Coronary artery (tissue), 2 donors: ENCODE data around the gene WBP2NL.

Experiments used
- DNase-seq: peaks from one replicate; pipeline ENCODE4 v3.0.0-alpha.2; 2017; ENCODE audit warnings: low spot score
- H3K27ac ChIP-seq, 2 donors: fragments of 200-600 bp; sonication (generic); one replicate each; pipeline ENCODE4 v1.5.1; 2016 to 2019
- H3K4me3 ChIP-seq: fragments of 200-600 bp; sonication (generic); 2 replicates; pipeline ENCODE4 v1.5.1; 2016; ENCODE audit warnings: mild to moderate bottlenecking, moderate library complexity
- TF ChIP-seq, protein P1 (sequence below): fragments of 200-600 bp; sonication (generic); IDR thresholded peaks from one replicate; pipeline ENCODE4 v1.5.1; 2019; ENCODE audit warnings: antibody characterized with exemption

The WBP2NL gene

DNA sequence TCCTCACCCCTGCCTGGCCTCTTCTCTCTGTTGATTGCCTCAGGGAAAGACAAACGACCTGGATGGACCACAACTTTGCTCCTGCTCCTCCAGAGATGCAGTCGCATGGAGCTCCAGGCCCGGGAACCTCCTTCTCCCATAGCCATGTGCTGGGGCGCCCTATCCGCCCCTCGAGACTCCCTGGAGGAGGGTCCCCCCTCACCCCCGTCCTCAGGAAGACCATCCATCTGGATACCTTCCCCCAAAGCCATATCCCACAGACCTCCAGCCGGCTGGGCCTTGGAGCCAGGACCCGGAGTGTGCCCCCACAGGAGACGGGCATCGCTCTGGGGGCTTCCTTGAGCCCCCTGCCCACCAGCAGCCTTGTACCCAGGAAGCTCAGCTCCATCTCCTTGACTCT, 27.2 kb upstream of the WBP2NL start:
- TF ChIP-seq, protein P1, sequence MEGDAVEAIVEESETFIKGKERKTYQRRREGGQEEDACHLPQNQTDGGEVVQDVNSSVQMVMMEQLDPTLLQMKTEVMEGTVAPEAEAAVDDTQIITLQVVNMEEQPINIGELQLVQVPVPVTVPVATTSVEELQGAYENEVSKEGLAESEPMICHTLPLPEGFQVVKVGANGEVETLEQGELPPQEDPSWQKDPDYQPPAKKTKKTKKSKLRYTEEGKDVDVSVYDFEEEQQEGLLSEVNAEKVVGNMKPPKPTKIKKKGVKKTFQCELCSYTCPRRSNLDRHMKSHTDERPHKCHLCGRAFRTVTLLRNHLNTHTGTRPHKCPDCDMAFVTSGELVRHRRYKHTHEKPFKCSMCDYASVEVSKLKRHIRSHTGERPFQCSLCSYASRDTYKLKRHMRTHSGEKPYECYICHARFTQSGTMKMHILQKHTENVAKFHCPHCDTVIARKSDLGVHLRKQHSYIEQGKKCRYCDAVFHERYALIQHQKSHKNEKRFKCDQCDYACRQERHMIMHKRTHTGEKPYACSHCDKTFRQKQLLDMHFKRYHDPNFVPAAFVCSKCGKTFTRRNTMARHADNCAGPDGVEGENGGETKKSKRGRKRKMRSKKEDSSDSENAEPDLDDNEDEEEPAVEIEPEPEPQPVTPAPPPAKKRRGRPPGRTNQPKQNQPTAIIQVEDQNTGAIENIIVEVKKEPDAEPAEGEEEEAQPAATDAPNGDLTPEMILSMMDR = no peak
- H3K4me3 ChIP-seq = no peak overlapping the region
- DNase-seq = no peak
- H3K27ac ChIP-seq = no peak overlapping the region

DNA sequence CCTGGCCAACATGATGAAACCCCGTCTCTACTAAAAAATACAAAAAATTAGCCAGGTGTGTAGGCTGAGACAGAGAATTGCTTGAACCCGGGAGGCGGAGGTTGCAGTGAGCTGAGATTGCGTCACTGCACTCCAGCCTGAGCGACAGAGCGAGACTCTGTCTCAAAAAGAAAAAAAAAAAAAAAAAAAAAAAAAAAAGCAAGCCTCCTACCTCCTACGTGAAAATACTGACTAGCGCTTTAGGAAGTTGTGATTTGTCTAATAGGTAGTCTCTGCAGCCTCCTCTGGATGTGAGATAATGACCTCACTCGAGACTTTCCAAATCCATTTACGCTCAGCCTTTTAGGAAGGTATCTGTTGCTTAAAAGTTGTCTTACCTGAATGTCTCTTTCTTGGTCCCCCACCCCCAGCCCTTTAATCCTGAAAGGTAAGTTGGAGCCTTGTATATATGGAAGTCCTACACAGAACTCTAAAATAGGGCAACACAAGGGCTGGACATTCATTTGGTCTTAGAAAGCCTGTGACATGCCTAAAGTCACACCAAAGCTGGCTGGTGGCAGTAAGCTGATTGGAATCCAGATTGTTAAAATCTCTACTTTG, 23.8 kb upstream of the WBP2NL start:
- TF ChIP-seq, protein P1 = no peak
- no peak overlapping the region for H3K4me3 ChIP-seq
- H3K27ac ChIP-seq = no peak overlapping the region
- no peak for DNase-seq

DNA sequence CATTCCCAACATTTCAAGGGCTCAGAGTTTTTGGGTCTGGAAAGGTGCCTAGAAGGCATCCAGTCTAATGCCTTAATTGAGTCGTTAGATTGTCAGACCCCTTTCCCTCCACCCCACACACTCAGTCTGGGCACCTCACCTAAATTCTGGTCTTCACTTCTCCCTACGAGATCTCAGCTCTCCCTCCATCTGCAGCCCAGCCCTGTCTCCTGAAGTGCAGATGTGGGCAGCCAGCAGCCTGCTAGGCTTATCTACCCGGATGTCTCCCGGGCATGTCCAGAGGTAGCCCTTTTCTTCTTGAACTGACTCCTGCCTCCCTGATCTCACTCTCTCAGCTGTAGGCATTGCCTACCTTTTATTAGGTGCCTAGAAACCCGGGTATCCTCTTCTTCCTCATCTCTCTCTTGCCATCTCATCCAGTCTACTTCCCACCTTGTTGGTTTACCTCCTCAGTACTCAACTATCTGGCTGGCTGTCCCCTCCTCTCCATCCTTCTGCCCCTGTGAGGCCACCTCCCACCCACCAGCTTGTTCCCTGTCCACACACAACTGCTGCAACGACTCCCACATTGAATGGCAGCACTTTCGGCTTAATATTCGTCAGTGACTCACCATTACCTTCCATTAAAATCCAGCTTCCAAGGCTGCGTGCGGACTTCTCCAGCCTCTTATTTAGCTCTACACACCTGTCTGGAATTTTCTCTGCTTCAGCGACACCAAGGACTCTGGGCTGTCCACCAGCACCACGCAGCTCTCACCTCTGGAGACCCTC, 23.1 kb upstream of the WBP2NL start:
- no peak for DNase-seq
- H3K4me3 ChIP-seq = no peak overlapping the region
- no peak overlapping the region for H3K27ac ChIP-seq
- TF ChIP-seq, protein P1 = no peak

DNA sequence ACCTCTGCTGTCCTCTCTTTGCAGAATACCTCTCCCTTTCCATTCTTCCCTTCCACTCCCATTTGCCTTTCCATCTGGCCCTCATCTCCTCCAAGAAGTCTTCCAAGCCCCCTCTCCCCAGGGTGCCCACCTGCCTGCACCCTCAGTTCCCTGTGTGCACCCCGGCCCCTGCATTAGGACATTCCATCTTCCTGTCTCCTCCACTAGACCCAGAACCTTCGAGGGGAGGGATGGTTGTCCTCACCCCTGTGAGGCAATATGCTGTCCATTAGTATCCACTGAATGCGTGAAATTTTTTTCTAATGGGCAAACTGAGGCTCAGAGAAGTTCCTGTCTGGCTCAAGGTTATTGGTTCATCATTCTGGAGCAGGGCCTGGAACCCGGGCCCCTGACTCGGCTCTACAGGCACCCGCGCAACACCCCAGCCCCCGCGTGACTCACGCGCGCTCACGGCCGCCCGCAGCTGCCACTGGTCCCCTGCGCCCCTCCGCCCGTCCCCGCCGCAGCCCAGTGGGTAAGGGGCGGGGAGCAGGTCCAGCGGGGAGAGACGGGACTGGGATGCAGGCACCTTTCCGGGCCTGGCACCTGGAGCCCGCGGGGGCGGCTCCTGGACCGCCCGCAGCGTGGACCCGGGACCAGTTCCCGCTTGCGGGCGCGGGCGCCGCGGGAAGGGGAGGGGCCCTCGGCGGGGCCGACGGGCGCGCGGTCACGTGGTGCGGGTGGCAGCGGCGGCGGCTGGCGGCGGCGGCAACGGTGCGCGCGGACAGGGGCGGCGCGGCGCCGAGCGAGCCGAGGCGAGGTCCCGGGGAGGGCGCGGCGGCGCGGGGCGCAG, 22.3 kb upstream of the WBP2NL start:
- TF ChIP-seq, protein P1 = no peak
- Histone ChIP-seq H3K27ac (no peak overlapping the region), H3K4me3 (peak overlapping the region; percentile 73)
- no peak for DNase-seq

DNA sequence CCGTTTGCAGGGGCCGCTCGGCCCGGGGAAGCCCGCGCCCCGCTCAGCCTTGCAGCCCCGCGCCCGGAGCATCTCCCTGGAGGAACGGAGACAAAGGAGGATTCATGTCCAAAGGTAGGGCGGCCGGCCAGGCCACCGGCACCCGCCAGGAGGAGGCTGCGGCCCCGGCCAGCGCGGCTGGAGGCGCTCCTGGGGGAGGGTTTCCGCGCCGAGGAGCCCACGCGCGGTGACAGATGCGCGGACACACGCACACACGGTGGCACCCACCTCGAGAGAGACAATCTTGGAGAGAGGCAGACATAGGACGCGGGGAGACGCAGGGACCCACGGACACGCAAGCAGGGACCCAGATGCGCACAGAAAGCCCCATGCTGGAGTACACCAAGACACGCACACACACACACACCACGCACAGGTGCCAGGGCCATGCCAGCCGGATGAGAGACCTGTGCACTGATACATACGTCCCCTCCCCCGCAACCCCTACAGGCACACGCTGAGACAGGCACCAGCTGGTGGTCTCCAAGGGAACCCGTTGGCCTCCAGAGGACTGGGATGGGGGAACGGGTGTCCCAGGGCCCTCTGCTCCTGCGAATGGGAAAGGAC, 21.5 kb upstream of the WBP2NL start:
- H3K27ac ChIP-seq = no peak overlapping the region
- TF ChIP-seq, protein P1 = no peak
- no peak for DNase-seq
- peak overlapping the region; percentile 73 for H3K4me3 ChIP-seq

DNA sequence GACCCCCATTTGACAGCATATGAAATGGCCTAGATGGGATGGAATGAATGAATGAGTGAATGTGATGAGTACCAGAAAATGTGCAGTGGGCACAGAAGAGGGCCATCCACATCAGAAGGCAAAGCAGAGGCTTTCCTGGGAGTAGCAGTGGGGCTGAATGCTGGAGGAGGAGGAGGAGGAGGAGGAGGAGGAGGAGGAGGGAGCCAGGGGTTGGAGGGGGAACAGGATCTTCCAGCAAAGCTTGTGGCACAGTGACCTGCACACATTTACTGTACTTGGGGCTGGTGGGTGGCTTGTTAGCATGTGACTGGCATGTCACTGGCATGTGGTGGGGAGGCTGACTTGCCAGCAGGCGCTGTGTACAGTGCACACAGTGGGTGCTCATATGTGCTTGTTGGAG, 19.9 kb upstream of the WBP2NL start:
- H3K27ac ChIP-seq = no peak overlapping the region
- no peak for DNase-seq
- TF ChIP-seq, protein P1 = no peak
- H3K4me3 ChIP-seq = no peak overlapping the region
